NCI-H524 treated with DMSO at 0.1 percent for 48 hours (cell line): ENCODE measurements around the gene HERC4.
"Not testable (repeated sequence)": the region's sequence is repeated elsewhere in the genome, so short reads cannot be mapped to it uniquely, and the experiment has no call there.

ENCODE experiments used
- DNase-seq: peaks from one replicate; lab custom pipeline; 2025; lab: John Stamatoyannopoulos, UW

HERC4 gene

DNA sequence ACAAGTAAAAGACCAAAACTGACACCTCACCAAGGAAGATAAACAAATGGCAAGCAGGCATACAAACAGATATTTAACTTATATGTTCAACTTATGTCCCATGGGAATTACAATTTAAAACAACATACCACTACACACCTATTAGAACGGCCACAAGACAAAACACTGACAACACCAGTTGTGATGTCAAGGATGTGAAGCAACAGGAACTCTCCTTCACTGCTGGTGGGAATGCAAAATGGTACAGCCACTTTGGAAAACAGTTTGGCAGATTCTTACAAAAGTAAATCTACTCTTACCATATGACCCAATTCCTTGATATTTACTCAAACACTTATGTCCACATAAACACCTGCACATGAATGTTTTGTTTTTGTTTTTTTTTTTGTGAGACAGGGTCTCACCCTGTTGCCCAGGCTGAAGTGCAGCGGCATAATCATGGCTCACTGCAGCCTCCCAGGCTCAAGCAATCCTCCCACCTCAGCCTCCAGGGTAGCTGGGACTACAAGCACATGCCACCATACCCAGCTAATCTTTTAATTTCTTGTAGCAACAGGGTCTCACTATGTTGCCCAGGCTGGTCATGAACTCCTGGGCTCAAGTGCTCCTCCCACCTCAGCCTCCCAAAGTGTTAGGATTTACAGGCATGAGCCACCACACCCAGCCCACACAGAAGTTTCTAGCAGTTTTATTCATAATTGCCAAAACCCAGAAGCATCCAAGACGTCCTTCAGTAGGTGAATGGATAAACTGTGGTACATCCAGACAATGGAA is 27.3 kb downstream of the HERC4 start:
- DNase-seq, result no peak

DNA sequence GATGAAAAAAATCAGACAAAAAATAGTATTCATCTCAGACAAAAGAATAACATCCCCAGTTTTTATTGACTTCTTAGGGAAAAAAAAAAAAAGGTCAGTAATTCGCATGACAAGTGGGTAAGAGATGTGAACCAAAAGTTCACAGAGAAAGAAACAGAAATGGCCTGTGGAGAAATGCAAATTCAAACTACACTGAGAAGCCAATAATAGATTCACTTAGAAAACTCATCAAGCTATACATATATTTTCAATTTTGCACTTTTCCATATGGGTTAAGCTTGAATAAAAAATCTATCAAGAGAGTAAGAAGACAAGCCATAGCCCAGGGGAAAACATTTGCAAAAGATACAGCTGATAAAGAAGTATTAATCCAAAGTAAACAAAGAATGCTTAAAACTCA is 28.0 kb downstream of the HERC4 start:
- no peak for DNase-seq

DNA sequence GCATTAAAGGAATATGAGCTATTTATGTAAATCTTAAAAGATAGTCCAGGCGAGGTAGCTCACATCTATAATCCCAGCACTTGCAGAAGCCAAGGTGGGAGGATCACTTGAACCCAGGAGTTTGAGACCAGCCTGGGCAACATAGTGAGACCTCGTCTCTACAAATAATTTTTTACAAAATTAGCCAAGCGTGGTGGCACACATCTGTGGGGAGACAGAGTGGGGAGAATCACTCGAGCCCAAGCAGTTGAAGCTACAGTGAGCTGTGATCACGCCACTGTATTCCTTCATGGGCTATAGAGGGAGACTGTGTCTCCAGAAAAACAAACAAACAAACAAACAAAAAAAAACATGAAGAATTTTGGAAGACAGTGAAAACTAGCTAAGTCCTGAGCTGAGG is 28.4 kb downstream of the HERC4 start:
- no peak for DNase-seq

DNA sequence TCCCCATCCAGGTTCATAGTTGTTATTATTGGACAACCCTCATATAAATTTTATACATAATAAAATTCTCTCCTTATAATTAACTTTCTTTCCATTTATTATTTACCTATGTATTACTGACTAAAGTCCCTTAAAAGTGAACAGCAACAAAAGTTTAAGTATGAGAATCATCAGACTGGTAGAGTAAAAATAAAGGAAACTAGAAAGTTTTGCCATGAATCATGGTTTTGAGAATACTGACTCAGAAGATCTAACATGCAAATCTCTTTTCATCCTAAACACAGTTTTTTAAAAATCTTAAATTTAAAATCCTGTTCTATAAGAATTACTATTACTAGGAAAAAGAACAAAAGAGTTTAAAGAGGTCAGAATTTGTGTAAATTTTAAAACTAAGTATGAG is 32.1 kb downstream of the HERC4 start:
- no peak for DNase-seq

DNA sequence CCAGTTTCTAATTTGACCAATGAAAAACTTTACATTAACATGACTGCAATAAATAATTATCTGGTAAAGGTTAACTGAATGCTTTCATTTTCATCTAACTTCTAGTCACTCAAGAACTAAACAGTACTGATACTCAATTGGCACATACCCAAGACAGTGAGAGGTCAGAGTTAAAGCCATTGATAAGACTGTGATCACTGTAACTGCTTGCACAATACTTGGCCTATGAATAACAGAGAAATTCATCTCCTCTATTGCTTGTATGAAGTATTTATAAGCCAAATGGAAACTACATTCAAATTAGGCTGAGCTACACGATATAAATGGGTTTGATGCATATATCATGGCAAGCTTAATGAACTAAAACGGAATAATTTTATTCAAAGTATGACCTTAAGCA is 43.0 kb downstream of the HERC4 start:
- no peak for DNase-seq

DNA sequence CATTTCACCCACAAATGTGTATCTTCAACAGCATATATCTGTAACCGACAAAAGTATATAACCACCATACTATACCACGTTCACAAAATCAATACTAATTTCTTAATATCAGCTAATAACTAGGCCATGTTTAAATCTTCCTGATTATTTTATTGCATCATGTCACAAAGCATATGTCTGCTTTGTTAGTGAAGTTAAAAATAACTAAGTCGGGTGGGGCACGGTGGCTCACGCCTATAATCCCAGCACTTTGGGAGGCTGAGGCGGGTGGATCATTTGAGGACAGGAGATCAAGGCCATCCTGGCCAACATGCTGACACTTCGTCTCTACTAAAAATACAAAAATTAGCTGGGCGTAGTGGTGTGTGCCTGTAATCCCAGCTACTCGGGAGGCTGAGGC is 47.7 kb downstream of the HERC4 start:
- DNase-seq, result no peak

DNA sequence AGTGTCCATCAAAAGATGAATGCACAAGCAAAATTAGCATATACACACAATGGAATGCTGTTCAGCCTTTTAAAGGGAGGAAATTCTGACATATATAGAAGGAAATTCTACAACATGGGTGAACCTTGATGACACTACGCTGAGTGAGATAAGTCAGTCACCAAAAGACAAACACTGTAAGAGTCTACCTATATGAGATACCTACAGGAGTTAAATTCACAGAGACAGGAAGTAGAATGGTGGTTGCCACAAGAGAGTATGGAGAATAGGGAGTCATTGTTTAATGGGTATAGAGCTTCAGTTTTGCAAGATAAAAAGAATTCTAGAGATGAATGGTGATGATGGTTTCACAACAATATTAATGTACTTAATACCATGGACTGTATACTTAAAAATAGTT is 51.8 kb downstream of the HERC4 start:
- DNase-seq, result no peak

DNA sequence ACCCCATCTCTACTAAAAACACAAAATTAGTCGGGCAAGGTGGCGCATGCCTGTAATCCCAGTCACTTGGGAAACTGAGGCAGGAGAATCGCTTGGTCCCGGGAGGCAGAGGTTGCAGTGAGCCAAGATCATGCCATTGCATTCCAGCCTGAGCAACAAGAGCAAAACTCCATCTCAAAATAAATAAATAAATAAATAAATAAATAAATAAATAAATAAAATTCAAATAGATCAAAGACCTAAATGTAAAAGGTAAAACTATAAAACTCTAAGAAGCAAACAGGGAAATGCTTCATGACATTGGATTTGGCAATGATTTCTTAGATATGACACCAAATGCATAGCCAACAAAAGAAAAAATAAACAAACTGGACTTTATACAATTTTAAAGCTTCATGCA is 52.8 kb downstream of the HERC4 start:
- not testable (repeated sequence) for DNase-seq

DNA sequence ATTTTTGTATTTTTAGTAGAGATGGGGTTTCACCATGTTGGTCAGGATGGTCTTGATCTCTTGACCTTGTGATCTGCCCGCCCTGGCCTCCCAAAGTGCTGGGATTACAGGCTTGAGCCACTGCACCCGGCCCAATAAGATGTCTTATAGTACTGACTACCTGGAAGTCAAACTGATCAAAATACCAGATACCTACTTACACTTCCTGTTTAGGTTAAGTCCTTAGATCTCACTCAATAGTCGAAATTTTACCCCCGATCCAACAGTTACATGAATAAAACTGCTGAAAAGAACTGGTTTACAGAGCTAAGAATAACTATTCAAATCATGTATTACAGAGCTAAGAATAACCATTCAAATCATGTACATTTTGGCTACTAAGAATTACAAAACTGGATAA is 58.6 kb downstream of the HERC4 start:
- not testable (repeated sequence) for DNase-seq

DNA sequence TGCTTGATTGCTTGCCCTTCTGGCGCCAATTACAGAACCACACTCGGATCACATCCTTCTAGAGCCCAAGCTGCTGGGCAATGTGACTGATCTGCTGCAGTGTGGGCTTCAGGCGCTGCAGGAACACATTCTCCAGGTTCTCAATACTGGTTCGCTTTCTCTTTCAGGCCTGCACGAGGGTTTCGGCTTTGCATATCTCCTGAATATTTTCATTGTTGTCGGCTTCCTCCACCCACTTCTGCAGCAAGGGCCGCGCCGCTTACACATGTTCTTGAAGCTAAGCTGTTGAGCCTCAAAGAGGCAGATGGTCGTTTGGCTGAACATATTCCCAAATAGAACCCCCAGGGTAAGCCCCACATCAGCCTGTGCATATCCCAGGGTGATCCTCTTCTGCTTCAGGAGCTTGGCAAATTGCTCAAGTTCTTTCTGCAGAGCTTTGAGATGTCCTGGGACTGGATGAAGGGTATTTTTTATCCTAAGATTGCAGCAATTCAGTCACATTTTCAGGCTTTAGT is 64.6 kb downstream of the HERC4 start:
- no peak for DNase-seq

DNA sequence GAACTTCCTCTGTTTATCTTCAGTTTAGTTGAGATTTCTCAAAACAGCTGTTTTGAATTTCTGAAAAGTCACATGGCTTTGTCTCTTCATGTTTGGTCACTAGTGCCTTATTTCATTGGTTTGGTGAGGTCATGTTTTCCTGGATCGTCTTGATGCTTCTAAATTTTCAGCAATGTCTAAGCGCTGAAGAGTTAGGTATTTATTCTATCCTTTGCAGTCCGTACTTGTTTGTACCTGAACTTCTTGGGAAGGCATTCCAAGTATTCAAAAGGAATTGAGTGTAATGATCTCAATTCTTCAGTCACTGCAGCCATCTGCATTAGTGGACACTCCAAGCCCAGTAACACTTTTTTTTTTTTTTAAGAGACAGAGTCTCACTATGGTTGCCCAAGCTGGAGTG is 67.7 kb downstream of the HERC4 start:
- DNase-seq, result no peak

DNA sequence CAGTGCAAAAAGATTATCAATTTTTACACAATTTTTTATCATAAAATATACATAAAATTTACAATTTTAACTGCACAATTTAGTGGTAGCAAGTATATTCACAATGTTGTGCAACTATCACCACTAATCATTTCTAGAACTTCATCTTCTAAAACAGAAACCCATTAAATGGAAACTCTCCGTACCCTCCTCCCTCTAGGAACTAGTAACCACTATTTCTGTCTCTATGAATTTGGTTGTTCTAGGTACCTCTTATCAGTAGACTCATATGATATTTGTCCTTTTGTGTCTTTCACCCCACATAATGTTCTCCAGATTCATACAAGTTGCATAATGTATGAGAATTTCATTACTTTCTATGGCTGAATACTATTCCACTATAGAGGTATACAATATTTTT is 73.5 kb downstream of the HERC4 start:
- DNase-seq, result no peak

DNA sequence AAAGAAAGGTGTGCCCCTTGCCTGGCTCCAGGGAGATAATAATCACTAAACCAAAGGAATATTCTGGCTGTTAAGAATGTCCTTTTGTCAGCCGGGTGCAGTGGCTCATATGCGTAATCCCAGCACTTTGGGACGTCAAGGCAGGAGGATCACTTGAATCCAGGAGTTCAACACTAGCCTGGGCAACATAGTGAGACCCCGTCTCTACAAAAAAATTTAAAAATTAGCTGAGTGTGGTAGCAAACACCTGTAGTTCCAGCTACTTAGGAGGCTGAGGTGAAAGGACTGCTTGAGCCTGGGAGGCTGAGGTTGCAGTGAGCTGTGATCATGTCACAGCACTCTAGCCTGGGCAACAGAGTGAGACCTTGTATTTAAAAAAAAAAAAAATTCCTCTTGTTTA is 74.1 kb downstream of the HERC4 start:
- no peak for DNase-seq

DNA sequence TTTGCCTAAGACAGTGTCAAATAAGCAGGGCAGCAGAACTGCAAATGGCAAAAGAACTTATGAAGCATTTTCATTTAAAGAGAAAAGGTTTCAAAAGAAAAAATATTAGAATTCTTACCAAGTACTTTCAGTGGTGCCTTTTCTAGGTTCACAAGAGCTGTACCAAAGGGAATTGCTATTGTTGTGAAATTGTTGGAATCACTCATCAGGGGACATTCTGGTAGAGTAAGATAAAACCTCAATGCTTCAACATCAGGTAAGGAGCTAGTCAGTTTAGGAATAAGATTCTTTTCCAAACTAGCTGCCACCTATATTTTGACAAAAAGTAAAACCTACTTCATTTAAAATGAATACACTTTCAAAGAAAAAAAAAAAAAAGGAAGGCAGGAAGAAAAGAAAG is 85.0 kb downstream of the HERC4 start:
- no peak for DNase-seq

DNA sequence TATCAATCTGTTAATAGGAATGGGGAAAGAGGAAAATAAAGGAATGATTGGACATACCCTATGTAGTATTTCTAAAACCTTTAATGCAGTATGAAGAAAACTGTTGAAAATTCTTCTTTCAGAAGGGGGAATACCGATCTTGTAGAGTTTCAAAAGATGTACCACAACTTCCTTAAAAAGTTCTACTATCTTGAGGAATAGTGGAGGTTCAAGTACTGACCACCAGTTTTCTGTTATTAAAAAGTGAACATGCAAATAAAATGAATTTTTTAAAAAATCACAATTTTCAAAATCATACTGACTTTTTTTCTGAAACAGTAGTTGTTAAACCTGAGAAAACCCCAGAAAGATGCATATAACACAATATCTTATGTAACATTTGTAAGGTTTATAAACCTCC is 86.5 kb downstream of the HERC4 start:
- no peak for DNase-seq

DNA sequence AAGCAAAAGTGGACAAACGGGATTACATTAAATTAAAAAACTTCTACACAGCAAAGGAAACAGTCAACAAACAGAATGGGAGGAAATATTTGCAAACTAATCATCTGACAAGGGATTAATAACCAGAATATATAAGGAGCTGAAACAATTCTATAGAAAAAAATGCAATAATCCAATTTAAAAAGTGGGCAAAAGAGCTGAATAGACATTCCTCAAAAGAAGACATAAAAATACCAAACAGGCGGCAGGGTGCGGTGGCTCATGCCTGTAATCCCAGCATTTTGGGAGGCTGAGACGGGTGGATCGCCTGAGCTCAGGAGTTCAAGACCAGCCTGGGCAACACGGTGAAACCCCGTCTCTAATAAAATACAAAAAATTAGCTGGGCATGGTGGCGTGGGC is 92.5 kb downstream of the HERC4 start:
- DNase-seq, result not testable (repeated sequence)

DNA sequence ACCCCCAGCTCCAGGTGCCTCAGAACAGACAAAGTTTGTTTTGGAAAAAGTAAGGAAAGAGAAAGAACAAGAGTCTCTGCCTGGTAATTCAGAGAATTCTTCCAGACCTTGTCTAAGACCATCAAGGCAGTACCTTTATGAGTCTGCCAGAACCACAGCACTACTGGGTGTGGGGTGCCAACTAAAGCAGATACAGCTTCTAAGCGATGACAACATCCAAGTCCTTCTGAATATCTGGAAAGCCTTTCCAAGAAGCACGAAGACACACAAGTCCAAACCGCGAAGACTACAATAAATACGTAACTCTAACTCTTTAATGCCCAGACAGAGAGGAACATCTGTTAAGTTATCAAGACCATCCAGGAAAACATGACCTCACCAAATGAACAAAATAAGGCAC is 96.3 kb downstream of the HERC4 start:
- DNase-seq, result no peak

DNA sequence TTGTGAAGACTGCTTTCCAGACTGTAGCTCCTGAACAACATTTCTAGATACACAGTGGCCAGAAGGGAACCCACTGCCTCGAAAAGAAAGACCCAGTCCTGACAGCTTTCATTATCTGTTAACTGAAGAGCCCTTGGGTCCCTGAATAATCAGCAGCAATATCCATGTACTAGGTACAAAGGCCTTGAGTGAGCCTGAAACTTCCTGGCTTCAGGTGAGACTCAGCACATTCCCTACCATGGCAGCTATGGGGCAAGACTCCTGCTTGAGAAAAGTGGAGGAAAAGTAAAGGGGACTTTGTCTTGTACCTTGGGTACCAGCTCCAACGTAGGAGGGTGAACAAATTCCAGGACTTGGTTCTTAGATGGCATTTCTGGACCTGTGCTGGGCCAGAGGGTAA is 97.8 kb downstream of the HERC4 start:
- DNase-seq, result no peak

DNA sequence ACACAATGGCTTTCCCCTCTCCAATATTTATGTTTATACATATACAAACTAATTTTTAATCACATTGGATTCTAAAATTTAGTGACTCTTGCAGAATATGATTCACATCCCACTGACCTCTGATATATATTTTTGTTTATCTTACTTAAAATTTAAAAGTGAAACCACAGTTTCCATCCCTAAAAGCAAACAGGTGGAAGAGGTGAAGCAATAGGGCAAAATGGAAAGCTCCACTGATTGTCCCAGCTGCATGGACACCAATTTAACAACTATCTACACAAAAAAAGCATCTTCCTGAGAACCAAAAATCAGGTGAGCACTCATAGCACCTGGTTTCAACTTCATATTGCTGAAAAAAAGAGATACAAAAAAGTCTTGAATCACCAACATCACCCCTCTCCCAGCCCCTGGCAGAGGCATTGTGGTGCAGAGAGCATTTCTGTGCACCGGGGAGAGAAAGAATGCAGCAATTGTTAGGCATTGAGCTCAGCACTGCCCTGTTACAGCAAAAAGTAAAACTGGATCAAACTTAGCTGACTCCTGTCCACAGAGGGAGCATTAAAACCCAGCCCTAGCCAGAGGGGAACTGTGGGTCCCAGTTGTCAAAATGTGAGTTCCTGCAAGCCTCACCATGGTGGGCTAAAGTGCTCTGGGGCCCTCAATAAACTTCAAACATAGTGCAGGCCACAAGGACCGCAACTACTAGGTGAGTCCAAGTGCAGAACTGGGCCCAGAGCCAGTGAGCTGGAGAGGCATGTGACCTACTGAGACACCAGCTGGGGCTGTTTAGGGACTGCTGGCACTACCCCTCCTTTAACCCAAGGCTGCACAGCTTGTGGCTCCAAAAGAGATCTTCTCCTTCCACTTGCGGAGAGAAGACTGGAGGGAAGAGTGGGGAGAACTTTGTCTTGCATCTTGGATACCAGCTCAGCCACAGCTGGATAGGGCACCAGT is 98.5 kb downstream of the HERC4 start:
- DNase-seq, result no peak

DNA sequence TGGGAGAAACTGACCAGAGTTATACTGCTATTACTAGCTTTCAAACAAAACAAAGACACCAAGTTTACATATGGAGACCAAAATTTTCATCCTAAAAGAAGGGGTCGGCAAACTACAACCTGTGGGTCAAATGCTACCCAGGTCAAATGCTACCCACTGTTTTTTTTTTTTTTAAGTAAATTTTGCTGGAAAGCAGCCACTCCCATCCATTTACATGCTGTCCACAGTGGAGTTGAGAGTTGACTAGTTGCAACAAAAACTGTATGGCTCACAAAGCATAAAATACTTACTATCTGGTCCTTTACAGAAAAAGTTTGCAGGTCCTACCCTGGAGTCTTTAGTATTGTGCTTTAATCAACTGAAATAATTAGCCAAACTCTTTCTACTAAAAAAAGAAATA is 99.2 kb downstream of the HERC4 start:
- DNase-seq, result no peak

DNA sequence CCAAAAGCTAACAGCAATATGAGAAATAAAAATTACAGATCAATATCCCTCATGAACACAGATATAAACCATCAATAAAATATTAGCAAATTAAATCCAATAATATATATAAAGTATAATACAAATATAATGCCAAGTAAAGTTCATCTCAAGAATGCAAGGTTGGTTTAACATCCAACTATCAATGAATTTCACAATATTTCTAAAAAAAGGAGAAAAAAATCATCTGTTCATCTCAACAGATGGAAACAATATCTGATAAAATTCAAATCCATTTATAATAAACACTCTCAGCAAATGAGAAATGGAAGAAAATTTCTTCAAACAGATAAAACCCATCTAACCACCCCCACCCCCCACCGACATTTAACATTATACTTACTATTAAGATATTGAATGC is 103.8 kb downstream of the HERC4 start:
- no peak for DNase-seq

DNA sequence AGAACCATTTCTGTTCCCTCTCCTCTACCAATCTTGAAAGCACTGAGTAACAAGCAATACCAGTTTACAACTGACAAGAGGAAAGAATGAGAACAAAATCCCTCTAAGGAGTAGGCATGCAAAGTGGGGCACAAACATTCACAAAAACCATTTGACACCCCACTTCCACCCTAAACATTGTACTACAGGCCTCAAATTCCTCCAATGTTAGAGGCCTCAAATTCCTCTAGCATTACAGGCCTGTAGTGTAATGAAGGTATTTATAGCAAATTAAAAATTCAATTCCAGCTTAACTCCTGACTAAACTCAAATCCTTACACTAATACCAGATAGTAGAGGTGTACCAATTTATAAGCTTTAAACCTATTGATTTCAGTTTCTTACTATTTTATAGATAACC is 105.2 kb downstream of the HERC4 start:
- DNase-seq, result no peak

DNA sequence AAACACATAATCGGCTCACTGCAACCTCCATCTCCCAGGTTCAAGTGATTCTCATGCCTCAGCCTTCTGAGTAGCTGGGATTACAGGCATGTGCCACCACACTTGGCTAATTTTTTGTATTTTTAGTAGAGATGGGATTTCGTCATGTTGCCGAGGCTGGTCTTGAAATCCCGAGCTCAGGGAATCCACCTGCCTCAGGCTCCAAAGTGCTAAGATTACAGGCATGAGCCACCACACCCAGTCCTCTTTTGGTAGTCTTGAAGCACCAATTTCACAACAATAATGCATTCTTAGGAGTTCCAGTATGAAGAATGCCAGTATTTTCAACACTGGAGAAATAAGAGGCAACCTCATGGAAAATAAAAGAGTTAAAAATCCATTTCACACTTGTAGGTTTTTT is 109.0 kb downstream of the HERC4 start:
- DNase-seq, result not testable (repeated sequence)
